IMR-90 (cell line): ENCODE results near the gene CD6. TPM values are rescaled to one million over a fixed set of nuclear protein-coding genes. Genes with fewer than 3 reads are reported as not detected.

Source experiments
- ATAC-seq: fragments of 200-7000 bp; cut with Tn5 transposase; 2 replicates; pipeline ENCODE4 v1.9.1; 2020; ENCODE audit warnings: low read depth, mild to moderate bottlenecking, moderate library complexity
- BruUV-seq: library from RNA; stranded (reverse); fragments of 400-500 nt; replicated peaks from 2 replicates; lab custom pipeline; 2021; lab: Mats Ljungman, UMichigan
- CTCF ChIA-PET: fragments of 300-600 bp; formaldehyde crosslinking; extraction: SDS; loops from one replicate; lab custom pipeline; 2021; ENCODE audit warnings: antibody characterized with exemption; lab: Yijun Ruan, JAX
- POLR2A ChIA-PET: fragments of 300-600 bp; sonication (Branson Sonifier 250); formaldehyde crosslinking; loops from one replicate; lab custom pipeline; 2022; ENCODE audit warnings: antibody characterized with exemption; ENCODE audit not compliant: unreplicated experiment; lab: Charles Lee
- DNase-seq: peaks from one replicate; pipeline ENCODE4 v3.0.0; 2013
- H2AFZ ChIP-seq: replicated peaks from 2 replicates; pipeline ENCODE3; 2013; ENCODE audit warnings: low read length, mild to moderate bottlenecking; ENCODE audit not compliant: poor library complexity
- H2AK5ac ChIP-seq: 2 replicates; pipeline ENCODE4 v1.6.1; 2013; ENCODE audit warnings: low read depth, low read length, inconsistent platforms
- H2AK9ac ChIP-seq: replicated peaks from 2 replicates; pipeline ENCODE3; 2013; ENCODE audit warnings: mild to moderate bottlenecking, low read depth, low read length, moderate library complexity; ENCODE audit not compliant: poor library complexity
- H2BK120ac ChIP-seq: 2 replicates; pipeline ENCODE4 v1.6.1; 2013; ENCODE audit warnings: low read depth, low read length, inconsistent platforms
- H2BK15ac ChIP-seq: 3 replicates; pipeline ENCODE4 v1.6.1; 2013; ENCODE audit warnings: low read depth, low read length, inconsistent platforms
- H2BK20ac ChIP-seq: 2 replicates; pipeline ENCODE4 v1.6.1; 2013; ENCODE audit warnings: low read depth, mild to moderate bottlenecking, inconsistent platforms, low read length, moderate library complexity
- H2BK5ac ChIP-seq: 2 replicates; pipeline ENCODE4 v1.6.1; 2013; ENCODE audit warnings: mild to moderate bottlenecking, low read depth, low read length, inconsistent platforms; ENCODE audit not compliant: poor library complexity, severe bottlenecking
- H3K14ac ChIP-seq: replicated peaks from 2 replicates; pipeline ENCODE4 v1.6.1; 2013; ENCODE audit warnings: low read depth, low read length, inconsistent platforms
- H3K18ac ChIP-seq: 2 replicates; pipeline ENCODE4 v1.6.1; 2013; ENCODE audit warnings: low read depth, low read length, control low read depth
- H3K23ac ChIP-seq: 2 replicates; pipeline ENCODE4 v1.6.1; 2013; ENCODE audit warnings: low read depth, low read length, inconsistent platforms
- H3K27ac ChIP-seq: 2 replicates; pipeline ENCODE4 v1.5.1; 2013; ENCODE audit warnings: mild to moderate bottlenecking, control low read depth, low read length; ENCODE audit not compliant: insufficient read depth
- H3K27me3 ChIP-seq: 2 replicates; pipeline ENCODE4 v1.6.1; 2013; ENCODE audit warnings: low read length; ENCODE audit not compliant: control insufficient read depth, insufficient read depth
- H3K36me3 ChIP-seq: 2 replicates; pipeline ENCODE4 v1.6.1; 2013; ENCODE audit warnings: low read length, mixed read lengths; ENCODE audit not compliant: control insufficient read depth, insufficient read depth
- H3K4ac ChIP-seq: 2 replicates; pipeline ENCODE4 v1.6.1; 2013; ENCODE audit warnings: low read depth, low read length, inconsistent platforms
- H3K4me1 ChIP-seq: 2 replicates; pipeline ENCODE4 v1.6.1; 2013; ENCODE audit warnings: low read length, mixed read lengths; ENCODE audit not compliant: control insufficient read depth, insufficient read depth
- H3K4me2 ChIP-seq: 2 replicates; pipeline ENCODE4 v1.6.1; 2013; ENCODE audit warnings: low read depth, mild to moderate bottlenecking, control low read depth, low read length, moderate library complexity
- H3K4me3 ChIP-seq: 2 replicates; pipeline ENCODE4 v1.5.1; 2013; ENCODE audit warnings: low read depth, mild to moderate bottlenecking, control low read depth, low read length, moderate library complexity; ENCODE audit not compliant: insufficient read depth
- H3K56ac ChIP-seq: 2 replicates; pipeline ENCODE4 v1.6.1; 2013; ENCODE audit warnings: low read length, inconsistent platforms; ENCODE audit not compliant: insufficient read depth; ENCODE audit errors: extremely low read depth
- H3K79me1 ChIP-seq, 2 experiments: 2 replicates each; pipeline ENCODE4 v1.6.1; 2013; ENCODE audit warnings: low read length in 2 of 2, inconsistent platforms in 1 of 2, low read depth in 1 of 2
- H3K9ac ChIP-seq: 2 replicates; pipeline ENCODE4 v1.6.1; 2013; ENCODE audit warnings: low read depth, low read length, control low read depth
- H3K9me1 ChIP-seq: 2 replicates; pipeline ENCODE4 v1.6.1; 2013; ENCODE audit warnings: low read length, inconsistent platforms; ENCODE audit not compliant: insufficient read depth
- H3K9me3 ChIP-seq: 2 replicates; pipeline ENCODE4 v1.6.1; 2013; ENCODE audit warnings: low read length; ENCODE audit not compliant: control insufficient read depth, insufficient read depth
- H4K20me1 ChIP-seq: 2 replicates; pipeline ENCODE4 v1.6.1; 2013; ENCODE audit warnings: low read length, inconsistent platforms; ENCODE audit not compliant: insufficient read depth
- H4K5ac ChIP-seq: 2 replicates; pipeline ENCODE4 v1.6.1; 2013; ENCODE audit warnings: mild to moderate bottlenecking, low read depth, low read length, control low read depth
- H4K8ac ChIP-seq, 2 experiments: 2 replicates each; pipeline ENCODE4 v1.6.1; 2013; ENCODE audit warnings: low read depth in 2 of 2, low read length in 2 of 2, control low read depth in 1 of 2, inconsistent platforms in 1 of 2
- H4K91ac ChIP-seq: 2 replicates; pipeline ENCODE4 v1.6.1; 2013; ENCODE audit warnings: low read depth, low read length, inconsistent platforms; ENCODE audit not compliant: insufficient read depth
- BHLHE40 ChIP-seq: fragments of 150-350 bp; IDR thresholded peaks from 2 replicates; pipeline ENCODE4 v1.6.1; 2016; ENCODE audit warnings: mild to moderate bottlenecking, low read depth, low read length
- CEBPB ChIP-seq: IDR thresholded peaks from 2 replicates; pipeline ENCODE4 v1.6.1; 2012; ENCODE audit warnings: low read depth, low read length, improper control_type of control experiment
- CHD1 ChIP-seq: IDR thresholded peaks from 2 replicates; pipeline ENCODE4 v1.6.1; 2012; ENCODE audit warnings: low read depth, low read length, improper control_type of control experiment
- FOS ChIP-seq: fragments of 150-350 bp; IDR thresholded peaks from 2 replicates; pipeline ENCODE4 v1.6.1; 2016; ENCODE audit warnings: low read depth, low read length
- MAFK ChIP-seq: IDR thresholded peaks from 2 replicates; pipeline ENCODE4 v1.6.1; 2012; ENCODE audit warnings: low read depth, low read length, improper control_type of control experiment
- MXI1 ChIP-seq: IDR thresholded peaks from 2 replicates; pipeline ENCODE4 v1.6.1; 2012; ENCODE audit warnings: low read depth, mild to moderate bottlenecking, low read length, moderate library complexity, borderline replicate concordance
- NFE2L2 ChIP-seq: fragments of 150-350 bp; IDR thresholded peaks from 2 replicates; pipeline ENCODE4 v1.6.1; 2016; ENCODE audit warnings: low read depth, mild to moderate bottlenecking, low read length
- POLR2A ChIP-seq: IDR thresholded peaks from 2 replicates; pipeline ENCODE4 v1.6.1; 2012; ENCODE audit warnings: mild to moderate bottlenecking, low read depth, low read length
- RAD21 ChIP-seq: IDR thresholded peaks from 2 replicates; pipeline ENCODE4 v1.6.1; 2012; ENCODE audit warnings: low read length, improper control_type of control experiment
- RCOR1 ChIP-seq: IDR thresholded peaks from 2 replicates; pipeline ENCODE4 v1.6.1; 2012; ENCODE audit warnings: mild to moderate bottlenecking, low read length, improper control_type of control experiment; ENCODE audit not compliant: insufficient replicate concordance
- RFX5 ChIP-seq: IDR thresholded peaks from 2 replicates; pipeline ENCODE4 v1.8.0; 2012; ENCODE audit warnings: low read depth, mild to moderate bottlenecking, low read length, moderate library complexity
- SMC3 ChIP-seq: fragments of 150-350 bp; IDR thresholded peaks from 2 replicates; pipeline ENCODE4 v1.6.1; 2016; ENCODE audit warnings: low read depth, mild to moderate bottlenecking, antibody characterized with exemption, low read length, moderate library complexity
- WGBS, 2 experiments: methylation state at CpG; one replicate each; pipeline versions ENCODE4 v1.1.5 to v1.1.7; 2013; ENCODE audit warnings: missing lambda C conversion rate in 2 of 2; ENCODE audit not compliant: insufficient read length in 1 of 2; ENCODE audit errors: extremely low coverage in 2 of 2; 5-methylcytosine and 5-hydroxymethylcytosine counted together
- dilution Hi-C: fragments of 300-500 bp; cut with HindIII; formaldehyde crosslinking; loops from one replicate; pipeline ENCODE4 v1.14.3; 2018; ENCODE audit warnings: low sequenced_read_pairs; ENCODE audit not compliant: unreplicated experiment
- in situ Hi-C: fragments of 300-500 bp; cut with MboI; formaldehyde crosslinking; loops from 3 replicates; pipeline ENCODE4 v1.14.3; 2019; ENCODE audit warnings: low sequenced_read_pairs, inconsistent platforms, mixed read lengths
- intact Hi-C: fragments of 100-400 bp; cut with micrococcal nuclease; formaldehyde crosslinking; loops from 2 replicates; pipeline ENCODE4 v1.10.0; 2022
- polyA plus RNA-seq, 3 experiments: library from polyadenylated mRNA; depleted of rRNA; stranded (reverse); fragments of >200 nt; gene quantifications; 2 replicates each; pipeline ENCODE4 v1.2.3, GENCODE V29; 2012; ENCODE audit warnings: low replicate concordance in 1 of 3
- total RNA-seq: library from RNA; depleted of rRNA; stranded (reverse); fragments of >200 nt; gene quantifications from 2 replicates; pipeline ENCODE4 v1.2.3, GENCODE V29; 2012
- TF ChIP-seq, protein P1 (sequence below): fragments of 150-350 bp; IDR thresholded peaks from 2 replicates; pipeline ENCODE4 v1.6.1; 2017; ENCODE audit warnings: mild to moderate bottlenecking, antibody characterized with exemption, low read length, low read depth

CD6 gene
- total and polyA plus RNA-seq, 2 of the 4 experiments (the other 2 are of a cell fraction): not detected

DNA sequence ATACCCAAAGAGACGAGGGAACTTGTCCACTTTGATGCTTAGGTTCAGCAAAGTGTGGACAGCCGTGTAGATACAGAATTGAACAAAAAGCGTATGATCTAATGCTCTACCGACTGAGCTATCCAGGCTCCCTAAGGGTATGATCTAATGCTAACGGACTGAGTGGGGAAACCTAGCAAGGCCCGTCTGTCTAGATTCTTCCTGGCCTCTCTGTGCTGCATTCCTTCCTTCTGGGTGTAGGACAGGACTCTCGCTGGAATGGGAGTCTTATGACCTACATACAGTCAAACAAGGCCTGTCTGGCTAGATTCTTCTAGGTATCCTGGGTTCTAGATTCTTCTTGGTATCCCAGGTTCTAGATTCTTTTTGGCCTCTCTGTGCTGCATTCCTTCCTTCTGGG lies 11.1 kb upstream of the CD6 start:
- no peaks in the 10 kb centered on the region for H3K36me3 ChIP-seq
- H3K9ac ChIP-seq: no peak overlapping the region
- in situ Hi-C loops (no loop called here), intact Hi-C loops (no loop called here), dilution Hi-C loops (no loop called here)
- no peak overlapping the region for H4K8ac ChIP-seq
- H4K20me1 ChIP-seq: no peaks in the 10 kb centered on the region
- peaks cover 31% of the 10 kb centered on the region for H3K27me3 ChIP-seq
- no peak overlapping the region for H3K56ac ChIP-seq
- no peak overlapping the region for H2BK15ac ChIP-seq
- H3K4me3 ChIP-seq: no peak overlapping the region
- no peak overlapping the region for H3K14ac ChIP-seq
- no peak overlapping the region for H2BK5ac ChIP-seq
- H2BK120ac ChIP-seq: no peak overlapping the region
- no peak overlapping the region for H4K91ac ChIP-seq
- no peak overlapping the region for H3K27ac ChIP-seq
- ATAC-seq: no peak
- H4K5ac ChIP-seq: no peak overlapping the region
- H3K4me2 ChIP-seq: no peak overlapping the region
- no peak overlapping the region for H2AK5ac ChIP-seq
- no peaks in the 10 kb centered on the region for H3K4me1 ChIP-seq
- no peak overlapping the region for H2AFZ ChIP-seq
- POLR2A ChIA-PET: no interaction called here
- no peak overlapping the region for H3K4ac ChIP-seq
- H3K23ac ChIP-seq: no peak overlapping the region
- H3K9me3 ChIP-seq: peaks cover 1% of the 10 kb centered on the region; the same call in 1 of the 2 replicates
- CTCF ChIA-PET: no interaction called here
- TF ChIP-seq CEBPB (no peak), FOS (no peak), BHLHE40 (no peak), NFE2L2 (no peak), SMC3 (no peak), RCOR1 (no peak), POLR2A (no peak), MXI1 (no peak), RFX5 (no peak), MAFK (no peak), CHD1 (no peak), RAD21 (no peak)
- TF ChIP-seq, protein P1, sequence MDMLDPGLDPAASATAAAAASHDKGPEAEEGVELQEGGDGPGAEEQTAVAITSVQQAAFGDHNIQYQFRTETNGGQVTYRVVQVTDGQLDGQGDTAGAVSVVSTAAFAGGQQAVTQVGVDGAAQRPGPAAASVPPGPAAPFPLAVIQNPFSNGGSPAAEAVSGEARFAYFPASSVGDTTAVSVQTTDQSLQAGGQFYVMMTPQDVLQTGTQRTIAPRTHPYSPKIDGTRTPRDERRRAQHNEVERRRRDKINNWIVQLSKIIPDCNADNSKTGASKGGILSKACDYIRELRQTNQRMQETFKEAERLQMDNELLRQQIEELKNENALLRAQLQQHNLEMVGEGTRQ: no peak
- H3K18ac ChIP-seq: no peak overlapping the region
- no peak overlapping the region for H2BK20ac ChIP-seq
- H2AK9ac ChIP-seq: no peak overlapping the region
- no peaks in the 10 kb centered on the region for H3K9me1 ChIP-seq
- BruUV-seq: no TSS peak
- DNase-seq: no peak
- WGBS, 2 experiments: 73% methylated on average over 5 of the region's 7 CpGs; no CpG with 5 or more reads in 1 of the 2 experiments
- no peaks in the 10 kb centered on the region for H3K79me1 ChIP-seq
